ENCODE results near the gene OCIAD1. TPM values are rescaled to one million over a fixed set of nuclear protein-coding genes. Genes with fewer than 3 reads are reported as not detected.
"Not testable (repeated sequence)": the region's sequence is repeated elsewhere in the genome, so short reads cannot be mapped to it uniquely, and the experiment has no call there.

Gene OCIAD1
- polyA plus RNA-seq, 3 donors, result 112 to 145 (median 139) TPM

GRCh38 chr4:48862661-48863060 lies 31.8 kb downstream of the OCIAD1 start:
- H3K27ac Mint-ChIP-seq, result no peak overlapping the region
- no peak overlapping the region for H3K4me2 ChIP-seq (replicated peaks; ENCODE audit: extremely low read depth, low read length, poor library complexity, severe bottlenecking)
- H3K79me2 ChIP-seq (ENCODE audit: insufficient read depth, low read length), result no peaks in the 10 kb centered on the region
- H3K36me3 ChIP-seq (replicated peaks in 1 of 2; ENCODE audit: control insufficient read depth in 1 of 2, insufficient read depth in 2 of 2, low read length in 2 of 2), result peaks cover 18 to 37% of the 10 kb centered on the region in 2 donors
- TF ChIP-seq CTCF (IDR thresholded peaks at IDR 0.05), result no peak
- H3K36me3 Mint-ChIP-seq, result peaks cover 23 to 34% of the 10 kb centered on the region in 2 donors
- no peak overlapping the region for H3K9ac ChIP-seq (ENCODE audit: insufficient read depth, low read length, poor library complexity, severe bottlenecking)
- no peaks in the 10 kb centered on the region for H3K27me3 ChIP-seq (ENCODE audit: control insufficient read depth in 2 of 2, insufficient read depth in 2 of 2, low read length in 2 of 2)
- H3K9me3 Mint-ChIP-seq, result peaks cover 2 to 10% (median 4%) of the 10 kb centered on the region in 7 donors
- no peaks in the 10 kb centered on the region for H3K4me1 ChIP-seq (ENCODE audit: control insufficient read depth in 1 of 2, insufficient read depth in 2 of 2, low read length in 2 of 2)
- H3K27ac ChIP-seq (ENCODE audit: low read depth in 1 of 2, low read length in 2 of 2), result no peak overlapping the region
- WGBS (ENCODE audit: insufficient coverage), result 73% methylated on average over 1 of the region's 1 CpG
- H2AFZ ChIP-seq (ENCODE audit: insufficient read depth, low read depth, low read length, poor library complexity, severe bottlenecking), result no peak overlapping the region
- peaks cover 0 to 2% (median 1%) of the 10 kb centered on the region in 3 donors for H3K27me3 Mint-ChIP-seq (ENCODE audit: low read depth in 3 of 3)
- no peaks in the 10 kb centered on the region for H4K20me1 ChIP-seq (ENCODE audit: insufficient read depth, low read length)
- DNase-seq, result no peak
- peaks cover 4% of the 10 kb centered on the region for H3K4me1 Mint-ChIP-seq
- no peak overlapping the region for H3K4me3 ChIP-seq (replicated peaks in 1 of 3; ENCODE audit: low read depth in 2 of 3, low read length in 3 of 3)
- intact Hi-C loops (cut with micrococcal nuclease), result no loop called here
- no peak overlapping the region for H3K4me3 Mint-ChIP-seq
- H3K9me3 ChIP-seq (replicated peaks in 1 of 2; ENCODE audit: control insufficient read depth in 1 of 2, insufficient read depth in 1 of 2, low read length in 2 of 2), result no peaks in the 10 kb centered on the region

- Mint-ChIP-seq H3K4me3 (no peak overlapping the region), H3K4me1 (no peaks in the 10 kb centered on the region), H3K27me3 (ENCODE audit: low read depth in 3 of 3) (peaks cover 0 to 2% (median 0%) of the 10 kb centered on the region in 3 donors), H3K36me3 (peaks cover 15 to 25% of the 10 kb centered on the region in 2 donors), H3K27ac (no peak overlapping the region), H3K9me3 (peaks cover 2 to 15% (median 7%) of the 10 kb centered on the region in 7 donors)
- no peak for DNase-seq
- Histone ChIP-seq H3K79me2 (ENCODE audit: insufficient read depth, low read length) (no peaks in the 10 kb centered on the region), H3K4me1 (ENCODE audit: control insufficient read depth in 1 of 2, insufficient read depth in 2 of 2, low read length in 2 of 2) (no peaks in the 10 kb centered on the region), H2AFZ (ENCODE audit: insufficient read depth, low read depth, low read length, poor library complexity, severe bottlenecking) (no peak overlapping the region), H3K9me3 (replicated peaks in 1 of 2; ENCODE audit: control insufficient read depth in 1 of 2, insufficient read depth in 1 of 2, low read length in 2 of 2) (no peaks in the 10 kb centered on the region), H3K9ac (ENCODE audit: insufficient read depth, low read length, poor library complexity, severe bottlenecking) (no peak overlapping the region), H3K4me3 (replicated peaks in 1 of 3; ENCODE audit: low read depth in 2 of 3, low read length in 3 of 3) (no peak overlapping the region), H3K27me3 (ENCODE audit: control insufficient read depth in 2 of 2, insufficient read depth in 2 of 2, low read length in 2 of 2) (no peaks in the 10 kb centered on the region), H3K27ac (ENCODE audit: low read depth in 1 of 2, low read length in 2 of 2) (no peak overlapping the region), H3K4me2 (replicated peaks; ENCODE audit: extremely low read depth, low read length, poor library complexity, severe bottlenecking) (no peak overlapping the region), H3K36me3 (replicated peaks in 1 of 2; ENCODE audit: control insufficient read depth in 1 of 2, insufficient read depth in 2 of 2, low read length in 2 of 2) (peaks cover 16 to 27% of the 10 kb centered on the region in 2 donors), H4K20me1 (ENCODE audit: insufficient read depth, low read length) (no peaks in the 10 kb centered on the region)
- TF ChIP-seq CTCF (IDR thresholded peaks at IDR 0.05), result no peak
- 100% methylated on average over 1 of the region's 4 CpGs for WGBS (ENCODE audit: insufficient coverage)
- intact Hi-C loops (cut with micrococcal nuclease), result no loop called here
These were observed 32.8 kb downstream of the OCIAD1 start for GRCh38 chr4:48863728-48864127.

GRCh38 chr4:48864696-48865095 lies 33.8 kb downstream of the OCIAD1 start:
- H3K27me3 Mint-ChIP-seq (ENCODE audit: low read depth in 3 of 3); H3K9me3 ChIP-seq (replicated peaks in 1 of 2; ENCODE audit: control insufficient read depth in 1 of 2, insufficient read depth in 1 of 2, low read length in 2 of 2); H3K27ac ChIP-seq (ENCODE audit: low read depth in 1 of 2, low read length in 2 of 2); H2AFZ ChIP-seq (ENCODE audit: insufficient read depth, low read depth, low read length, poor library complexity, severe bottlenecking); H3K4me3 ChIP-seq (replicated peaks in 1 of 3; ENCODE audit: low read depth in 2 of 3, low read length in 3 of 3); intact Hi-C loops (cut with micrococcal nuclease); H3K4me3 Mint-ChIP-seq; H3K4me1 ChIP-seq (ENCODE audit: control insufficient read depth in 1 of 2, insufficient read depth in 2 of 2, low read length in 2 of 2); H3K79me2 ChIP-seq (ENCODE audit: insufficient read depth, low read length); H3K4me2 ChIP-seq (replicated peaks; ENCODE audit: extremely low read depth, low read length, poor library complexity, severe bottlenecking); H3K9ac ChIP-seq (ENCODE audit: insufficient read depth, low read length, poor library complexity, severe bottlenecking); H3K4me1 Mint-ChIP-seq; H3K27me3 ChIP-seq (ENCODE audit: control insufficient read depth in 2 of 2, insufficient read depth in 2 of 2, low read length in 2 of 2); DNase-seq; H3K27ac Mint-ChIP-seq; H4K20me1 ChIP-seq (ENCODE audit: insufficient read depth, low read length): not testable (repeated sequence)
- peaks cover 10 to 17% of the 10 kb centered on the region in 2 donors for H3K36me3 ChIP-seq (replicated peaks in 1 of 2; ENCODE audit: control insufficient read depth in 1 of 2, insufficient read depth in 2 of 2, low read length in 2 of 2)
- no CpG with 5 or more reads among the region's 4 CpGs for WGBS (ENCODE audit: insufficient coverage)
- H3K9me3 Mint-ChIP-seq, result peaks cover 4 to 21% (median 14%) of the 10 kb centered on the region in 7 donors
- peaks cover 11 to 18% of the 10 kb centered on the region in 2 donors for H3K36me3 Mint-ChIP-seq
